ENCODE measurements around the gene SKOR2. TPM values are rescaled to one million over a fixed set of nuclear protein-coding genes. Genes with fewer than 3 reads are reported as not detected.

The SKOR2 gene
- total and polyA plus RNA-seq, 9 of the 15 experiments (the other 6 are each of a cell fraction or from before 2014, with no cell fraction given) = not detected

DNA sequence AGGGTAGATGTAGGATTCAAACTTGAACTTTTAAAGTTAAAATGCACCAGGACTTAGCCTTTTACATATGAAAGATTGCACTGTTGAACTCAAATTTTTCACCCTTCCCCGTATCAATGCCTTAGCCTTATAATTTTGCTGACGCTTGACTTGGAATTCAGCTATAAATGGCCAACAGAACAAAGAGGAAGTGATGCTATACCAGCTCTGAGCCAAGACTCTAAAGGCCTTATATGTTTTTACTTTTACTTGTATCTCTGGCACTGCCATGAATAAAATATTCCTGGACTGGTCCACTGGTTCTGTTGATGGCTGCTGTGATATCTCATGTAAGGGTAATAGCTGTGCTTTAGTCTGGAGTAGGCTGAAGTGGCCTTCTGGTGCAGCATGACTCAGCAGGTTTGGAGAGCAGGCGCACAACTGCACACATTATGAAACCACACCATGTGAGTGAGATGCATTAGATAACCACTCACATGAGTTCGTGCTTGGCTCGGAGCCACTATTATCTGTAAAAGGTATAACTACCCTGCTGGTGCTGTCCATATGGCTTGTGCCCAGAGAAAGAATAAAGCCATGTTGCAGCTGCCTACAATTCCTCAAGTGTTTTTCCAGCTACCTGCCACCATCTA is 66.9 kb downstream of the SKOR2 start (continued):
- TF ChIP-seq PHB2 (IDR thresholded peaks at IDR 0.05; ENCODE audit: low read depth) (no peak), POLR2A (conservative IDR thresholded peaks at IDR 0.05) (no peak), ZNF583 (CRISPR knock-in tag; IDR thresholded peaks at IDR 0.05) (no peak), RFX1 (IDR thresholded peaks at IDR 0.05) (no peak), ZBTB1 (CRISPR knock-in tag; IDR thresholded peaks at IDR 0.05; ENCODE audit: borderline replicate concordance, low read depth) (no peak), ZNF282 (CRISPR knock-in tag; IDR thresholded peaks at IDR 0.05) (no peak), XRCC4 (IDR thresholded peaks at IDR 0.05; ENCODE audit: extremely low read depth, insufficient read depth, insufficient read length) (no peak), ESRRB (CRISPR knock-in tag; IDR thresholded peaks at IDR 0.05; ENCODE audit: borderline replicate concordance) (no peak), EP400 (IDR thresholded peaks at IDR 0.05) (peak; percentile 64), ZNF507 (tag; conservative IDR thresholded peaks at IDR 0.05) (no peak), POLR2B (IDR thresholded peaks at IDR 0.05; ENCODE audit: low read depth, partially characterized antibody) (no peak), HDAC6 (IDR thresholded peaks at IDR 0.05; ENCODE audit: low read depth, low read length) (no peak)
- TF ChIP-seq, protein P1, sequence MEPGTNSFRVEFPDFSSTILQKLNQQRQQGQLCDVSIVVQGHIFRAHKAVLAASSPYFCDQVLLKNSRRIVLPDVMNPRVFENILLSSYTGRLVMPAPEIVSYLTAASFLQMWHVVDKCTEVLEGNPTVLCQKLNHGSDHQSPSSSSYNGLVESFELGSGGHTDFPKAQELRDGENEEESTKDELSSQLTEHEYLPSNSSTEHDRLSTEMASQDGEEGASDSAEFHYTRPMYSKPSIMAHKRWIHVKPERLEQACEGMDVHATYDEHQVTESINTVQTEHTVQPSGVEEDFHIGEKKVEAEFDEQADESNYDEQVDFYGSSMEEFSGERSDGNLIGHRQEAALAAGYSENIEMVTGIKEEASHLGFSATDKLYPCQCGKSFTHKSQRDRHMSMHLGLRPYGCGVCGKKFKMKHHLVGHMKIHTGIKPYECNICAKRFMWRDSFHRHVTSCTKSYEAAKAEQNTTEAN (CRISPR knock-in tag; IDR thresholded peaks at IDR 0.05) = no peak
- TF ChIP-seq, protein P2, sequence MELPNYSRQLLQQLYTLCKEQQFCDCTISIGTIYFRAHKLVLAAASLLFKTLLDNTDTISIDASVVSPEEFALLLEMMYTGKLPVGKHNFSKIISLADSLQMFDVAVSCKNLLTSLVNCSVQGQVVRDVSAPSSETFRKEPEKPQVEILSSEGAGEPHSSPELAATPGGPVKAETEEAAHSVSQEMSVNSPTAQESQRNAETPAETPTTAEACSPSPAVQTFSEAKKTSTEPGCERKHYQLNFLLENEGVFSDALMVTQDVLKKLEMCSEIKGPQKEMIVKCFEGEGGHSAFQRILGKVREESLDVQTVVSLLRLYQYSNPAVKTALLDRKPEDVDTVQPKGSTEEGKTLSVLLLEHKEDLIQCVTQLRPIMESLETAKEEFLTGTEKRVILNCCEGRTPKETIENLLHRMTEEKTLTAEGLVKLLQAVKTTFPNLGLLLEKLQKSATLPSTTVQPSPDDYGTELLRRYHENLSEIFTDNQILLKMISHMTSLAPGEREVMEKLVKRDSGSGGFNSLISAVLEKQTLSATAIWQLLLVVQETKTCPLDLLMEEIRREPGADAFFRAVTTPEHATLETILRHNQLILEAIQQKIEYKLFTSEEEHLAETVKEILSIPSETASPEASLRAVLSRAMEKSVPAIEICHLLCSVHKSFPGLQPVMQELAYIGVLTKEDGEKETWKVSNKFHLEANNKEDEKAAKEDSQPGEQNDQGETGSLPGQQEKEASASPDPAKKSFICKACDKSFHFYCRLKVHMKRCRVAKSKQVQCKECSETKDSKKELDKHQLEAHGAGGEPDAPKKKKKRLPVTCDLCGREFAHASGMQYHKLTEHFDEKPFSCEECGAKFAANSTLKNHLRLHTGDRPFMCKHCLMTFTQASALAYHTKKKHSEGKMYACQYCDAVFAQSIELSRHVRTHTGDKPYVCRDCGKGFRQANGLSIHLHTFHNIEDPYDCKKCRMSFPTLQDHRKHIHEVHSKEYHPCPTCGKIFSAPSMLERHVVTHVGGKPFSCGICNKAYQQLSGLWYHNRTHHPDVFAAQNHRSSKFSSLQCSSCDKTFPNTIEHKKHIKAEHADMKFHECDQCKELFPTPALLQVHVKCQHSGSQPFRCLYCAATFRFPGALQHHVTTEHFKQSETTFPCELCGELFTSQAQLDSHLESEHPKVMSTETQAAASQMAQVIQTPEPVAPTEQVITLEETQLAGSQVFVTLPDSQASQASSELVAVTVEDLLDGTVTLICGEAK (IDR thresholded peaks at IDR 0.05) = no peak
- TF ChIP-seq, protein P2 (CRISPR knock-in tag; IDR thresholded peaks at IDR 0.05) = no peak
- TF ChIP-seq, protein P3, sequence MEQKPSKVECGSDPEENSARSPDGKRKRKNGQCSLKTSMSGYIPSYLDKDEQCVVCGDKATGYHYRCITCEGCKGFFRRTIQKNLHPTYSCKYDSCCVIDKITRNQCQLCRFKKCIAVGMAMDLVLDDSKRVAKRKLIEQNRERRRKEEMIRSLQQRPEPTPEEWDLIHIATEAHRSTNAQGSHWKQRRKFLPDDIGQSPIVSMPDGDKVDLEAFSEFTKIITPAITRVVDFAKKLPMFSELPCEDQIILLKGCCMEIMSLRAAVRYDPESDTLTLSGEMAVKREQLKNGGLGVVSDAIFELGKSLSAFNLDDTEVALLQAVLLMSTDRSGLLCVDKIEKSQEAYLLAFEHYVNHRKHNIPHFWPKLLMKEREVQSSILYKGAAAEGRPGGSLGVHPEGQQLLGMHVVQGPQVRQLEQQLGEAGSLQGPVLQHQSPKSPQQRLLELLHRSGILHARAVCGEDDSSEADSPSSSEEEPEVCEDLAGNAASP (IDR thresholded peaks at IDR 0.05) = no peak
- TF ChIP-seq, protein P4, sequence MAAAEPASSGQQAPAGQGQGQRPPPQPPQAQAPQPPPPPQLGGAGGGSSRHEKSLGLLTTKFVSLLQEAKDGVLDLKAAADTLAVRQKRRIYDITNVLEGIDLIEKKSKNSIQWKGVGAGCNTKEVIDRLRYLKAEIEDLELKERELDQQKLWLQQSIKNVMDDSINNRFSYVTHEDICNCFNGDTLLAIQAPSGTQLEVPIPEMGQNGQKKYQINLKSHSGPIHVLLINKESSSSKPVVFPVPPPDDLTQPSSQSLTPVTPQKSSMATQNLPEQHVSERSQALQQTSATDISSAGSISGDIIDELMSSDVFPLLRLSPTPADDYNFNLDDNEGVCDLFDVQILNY (CRISPR knock-in tag; IDR thresholded peaks at IDR 0.05) = no peak
